ENCODE data around the gene SLC44A1. TPM values are rescaled to one million over a fixed set of nuclear protein-coding genes. Genes with fewer than 3 reads are reported as not detected.

Gene SLC44A1
- polyA plus RNA-seq, 2 of the 4 experiments (the other 2 are of a cell fraction): 19.6 to 27.2 TPM

DNA sequence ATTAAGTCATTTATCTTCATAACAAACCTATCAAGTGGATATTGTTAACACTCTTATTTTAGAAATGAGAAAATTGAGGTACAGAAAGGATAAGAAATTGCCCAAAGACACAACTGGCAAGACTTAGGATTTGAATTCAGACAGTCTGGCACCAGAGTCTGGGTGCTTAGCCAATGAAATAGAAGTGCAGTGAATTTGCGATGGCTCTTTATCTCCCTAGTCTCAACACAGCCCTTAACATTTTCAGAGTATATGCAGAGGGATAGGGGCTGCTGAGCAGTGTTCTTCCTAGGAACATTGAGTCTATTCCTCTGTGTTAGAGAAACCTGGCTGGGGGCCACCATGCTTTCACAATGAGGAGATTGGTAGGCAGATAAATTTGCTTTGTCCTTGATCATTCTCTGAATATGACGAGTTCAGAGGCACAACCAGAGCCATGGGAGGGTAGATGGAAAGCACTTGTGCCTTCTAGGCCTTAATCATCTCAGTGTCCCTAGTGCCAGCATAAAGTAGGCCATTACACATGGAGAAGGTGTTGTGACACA, 197.2 kb downstream of the SLC44A1 start:
- DNase-seq (ENCODE audit: low read depth in 1 of 2, low spot score in 1 of 2): no peak
- TF ChIP-seq NR3C1 (IDR thresholded peaks at IDR 0.05): no peak
- TF ChIP-seq GATA3 (IDR thresholded peaks at IDR 0.05; ENCODE audit: borderline replicate concordance): no peak
- no peak for TF ChIP-seq PHF8 (IDR thresholded peaks at IDR 0.05; ENCODE audit: borderline replicate concordance, low read depth)
- TF ChIP-seq MYC (IDR thresholded peaks at IDR 0.05; ENCODE audit: borderline replicate concordance, low read length): no peak
- no peak for TF ChIP-seq ESRRA (IDR thresholded peaks at IDR 0.05; ENCODE audit: borderline replicate concordance, low read length)
- TF ChIP-seq JUN (IDR thresholded peaks at IDR 0.05): no peak
- no peak for TF ChIP-seq ZSCAN20 (CRISPR knock-in tag; IDR thresholded peaks at IDR 0.05)
- TF ChIP-seq KDM1A (IDR thresholded peaks at IDR 0.05; ENCODE audit: low read depth): no peak
- TF ChIP-seq, protein P1, sequence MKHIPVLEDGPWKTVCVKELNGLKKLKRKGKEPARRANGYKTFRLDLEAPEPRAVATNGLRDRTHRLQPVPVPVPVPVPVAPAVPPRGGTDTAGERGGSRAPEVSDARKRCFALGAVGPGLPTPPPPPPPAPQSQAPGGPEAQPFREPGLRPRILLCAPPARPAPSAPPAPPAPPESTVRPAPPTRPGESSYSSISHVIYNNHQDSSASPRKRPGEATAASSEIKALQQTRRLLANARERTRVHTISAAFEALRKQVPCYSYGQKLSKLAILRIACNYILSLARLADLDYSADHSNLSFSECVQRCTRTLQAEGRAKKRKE (CRISPR knock-in tag; IDR thresholded peaks at IDR 0.05; ENCODE audit: low read depth): no peak
- TF ChIP-seq, protein P2, sequence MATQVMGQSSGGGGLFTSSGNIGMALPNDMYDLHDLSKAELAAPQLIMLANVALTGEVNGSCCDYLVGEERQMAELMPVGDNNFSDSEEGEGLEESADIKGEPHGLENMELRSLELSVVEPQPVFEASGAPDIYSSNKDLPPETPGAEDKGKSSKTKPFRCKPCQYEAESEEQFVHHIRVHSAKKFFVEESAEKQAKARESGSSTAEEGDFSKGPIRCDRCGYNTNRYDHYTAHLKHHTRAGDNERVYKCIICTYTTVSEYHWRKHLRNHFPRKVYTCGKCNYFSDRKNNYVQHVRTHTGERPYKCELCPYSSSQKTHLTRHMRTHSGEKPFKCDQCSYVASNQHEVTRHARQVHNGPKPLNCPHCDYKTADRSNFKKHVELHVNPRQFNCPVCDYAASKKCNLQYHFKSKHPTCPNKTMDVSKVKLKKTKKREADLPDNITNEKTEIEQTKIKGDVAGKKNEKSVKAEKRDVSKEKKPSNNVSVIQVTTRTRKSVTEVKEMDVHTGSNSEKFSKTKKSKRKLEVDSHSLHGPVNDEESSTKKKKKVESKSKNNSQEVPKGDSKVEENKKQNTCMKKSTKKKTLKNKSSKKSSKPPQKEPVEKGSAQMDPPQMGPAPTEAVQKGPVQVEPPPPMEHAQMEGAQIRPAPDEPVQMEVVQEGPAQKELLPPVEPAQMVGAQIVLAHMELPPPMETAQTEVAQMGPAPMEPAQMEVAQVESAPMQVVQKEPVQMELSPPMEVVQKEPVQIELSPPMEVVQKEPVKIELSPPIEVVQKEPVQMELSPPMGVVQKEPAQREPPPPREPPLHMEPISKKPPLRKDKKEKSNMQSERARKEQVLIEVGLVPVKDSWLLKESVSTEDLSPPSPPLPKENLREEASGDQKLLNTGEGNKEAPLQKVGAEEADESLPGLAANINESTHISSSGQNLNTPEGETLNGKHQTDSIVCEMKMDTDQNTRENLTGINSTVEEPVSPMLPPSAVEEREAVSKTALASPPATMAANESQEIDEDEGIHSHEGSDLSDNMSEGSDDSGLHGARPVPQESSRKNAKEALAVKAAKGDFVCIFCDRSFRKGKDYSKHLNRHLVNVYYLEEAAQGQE (IDR thresholded peaks at IDR 0.05): no peak
- TF ChIP-seq, protein P3, sequence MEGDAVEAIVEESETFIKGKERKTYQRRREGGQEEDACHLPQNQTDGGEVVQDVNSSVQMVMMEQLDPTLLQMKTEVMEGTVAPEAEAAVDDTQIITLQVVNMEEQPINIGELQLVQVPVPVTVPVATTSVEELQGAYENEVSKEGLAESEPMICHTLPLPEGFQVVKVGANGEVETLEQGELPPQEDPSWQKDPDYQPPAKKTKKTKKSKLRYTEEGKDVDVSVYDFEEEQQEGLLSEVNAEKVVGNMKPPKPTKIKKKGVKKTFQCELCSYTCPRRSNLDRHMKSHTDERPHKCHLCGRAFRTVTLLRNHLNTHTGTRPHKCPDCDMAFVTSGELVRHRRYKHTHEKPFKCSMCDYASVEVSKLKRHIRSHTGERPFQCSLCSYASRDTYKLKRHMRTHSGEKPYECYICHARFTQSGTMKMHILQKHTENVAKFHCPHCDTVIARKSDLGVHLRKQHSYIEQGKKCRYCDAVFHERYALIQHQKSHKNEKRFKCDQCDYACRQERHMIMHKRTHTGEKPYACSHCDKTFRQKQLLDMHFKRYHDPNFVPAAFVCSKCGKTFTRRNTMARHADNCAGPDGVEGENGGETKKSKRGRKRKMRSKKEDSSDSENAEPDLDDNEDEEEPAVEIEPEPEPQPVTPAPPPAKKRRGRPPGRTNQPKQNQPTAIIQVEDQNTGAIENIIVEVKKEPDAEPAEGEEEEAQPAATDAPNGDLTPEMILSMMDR (IDR thresholded peaks at IDR 0.05): no peak
- TF ChIP-seq, protein P4, sequence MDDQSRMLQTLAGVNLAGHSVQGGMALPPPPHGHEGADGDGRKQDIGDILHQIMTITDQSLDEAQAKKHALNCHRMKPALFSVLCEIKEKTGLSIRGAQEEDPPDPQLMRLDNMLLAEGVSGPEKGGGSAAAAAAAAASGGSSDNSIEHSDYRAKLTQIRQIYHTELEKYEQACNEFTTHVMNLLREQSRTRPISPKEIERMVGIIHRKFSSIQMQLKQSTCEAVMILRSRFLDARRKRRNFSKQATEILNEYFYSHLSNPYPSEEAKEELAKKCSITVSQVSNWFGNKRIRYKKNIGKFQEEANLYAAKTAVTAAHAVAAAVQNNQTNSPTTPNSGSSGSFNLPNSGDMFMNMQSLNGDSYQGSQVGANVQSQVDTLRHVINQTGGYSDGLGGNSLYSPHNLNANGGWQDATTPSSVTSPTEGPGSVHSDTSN (IDR thresholded peaks at IDR 0.05): no peak
- no peak for TF ChIP-seq POLR2A (IDR thresholded peaks at IDR 0.05; ENCODE audit: low read length)
- no peak for FAIRE-seq
- Histone ChIP-seq H3K4me1 (no peaks in the 10 kb centered on the region), H3K27ac (no peak overlapping the region), H3K4me2 (no peak overlapping the region), H3K4me3 (no peak overlapping the region), H3K9me3 (no peaks in the 10 kb centered on the region)
- CTCF ChIA-PET: interaction anchor here (0.7 kb wide), 1 partner anchor 215 kb away, joined by 3 read pairs; no protein-coding TSS in a partner anchor
- ATAC-seq: no peak
- 73% methylated on average over 2 of the region's 2 CpGs for WGBS (ENCODE audit: missing lambda C conversion rate)
- POLR2A ChIA-PET: no interaction called here

DNA sequence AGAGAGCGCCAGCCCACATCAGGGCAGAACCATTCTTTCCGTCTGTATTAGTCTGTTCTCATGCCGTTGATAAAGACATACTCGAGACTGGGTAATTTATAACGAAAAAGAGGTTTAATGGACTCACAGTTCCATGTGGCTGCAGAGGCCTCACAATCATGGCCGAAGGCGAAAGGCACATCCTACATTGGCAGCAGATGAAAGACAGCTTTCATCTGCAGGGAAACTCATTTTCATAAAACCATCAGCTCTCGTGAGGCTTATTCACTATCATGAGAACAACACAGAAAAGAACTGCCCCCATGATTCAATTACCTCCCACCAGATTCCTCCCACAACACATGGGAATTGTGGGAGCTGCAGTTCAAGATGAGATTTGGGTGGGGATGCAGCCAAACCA, 198.7 kb downstream of the SLC44A1 start:
- DNase-seq (ENCODE audit: low read depth in 1 of 2, low spot score in 1 of 2): no peak
- whole genome bisulfite sequencing (ENCODE audit: missing lambda C conversion rate): 84% methylated on average over 8 of the region's 8 CpGs
- no peak for ATAC-seq
- Histone ChIP-seq H3K4me1 (no peaks in the 10 kb centered on the region), H3K4me3 (no peak overlapping the region), H3K27ac (no peak overlapping the region), H3K4me2 (no peak overlapping the region), H3K9me3 (no peaks in the 10 kb centered on the region)
- ChIA-PET CTCF (interaction anchor here (1.1 to 1.5 kb wide), 2 partner anchors 9 to 28 kb away, joined by 3 to 6 read pairs; no protein-coding TSS in a partner anchor), POLR2A (no interaction called here)
- FAIRE-seq: no peak
- no peak for TF ChIP-seq CBX8 (IDR thresholded peaks at IDR 0.05)

DNA sequence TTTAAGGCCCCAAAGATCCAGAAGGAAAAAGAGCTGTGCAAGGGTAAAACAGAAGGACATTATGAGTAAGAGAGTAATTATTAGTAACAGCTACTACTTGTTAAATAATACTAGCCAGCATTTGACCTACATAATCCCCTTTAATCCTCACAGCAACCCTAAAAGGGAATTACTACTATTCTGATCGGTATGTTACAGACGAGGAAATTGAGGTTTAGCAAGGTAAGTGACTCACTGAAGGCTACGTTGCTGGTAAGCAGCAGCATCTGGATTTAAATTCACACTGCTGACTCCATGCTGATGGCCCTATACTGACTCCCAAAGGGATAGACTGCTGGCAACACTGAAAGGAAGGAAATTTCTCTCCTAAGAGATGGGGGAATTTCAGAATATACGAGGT, 199.7 kb downstream of the SLC44A1 start:
- DNase-seq (ENCODE audit: low read depth in 1 of 2, low spot score in 1 of 2): no peak
- ChIA-PET CTCF (interaction anchor here (1.5 kb wide), 1 partner anchor 29 kb away, joined by 6 read pairs; no protein-coding TSS in a partner anchor), POLR2A (no interaction called here)
- Histone ChIP-seq H3K9me3 (no peaks in the 10 kb centered on the region), H3K4me1 (no peaks in the 10 kb centered on the region; the same call in 2 of the 3 replicates), H3K4me3 (no peak overlapping the region), H3K27ac (no peak overlapping the region), H3K4me2 (no peak overlapping the region)
- FAIRE-seq: no peak
- WGBS (ENCODE audit: missing lambda C conversion rate): 69% methylated on average over 4 of the region's 4 CpGs
- no peak for TF ChIP-seq ZFP36 (IDR thresholded peaks at IDR 0.05; ENCODE audit: borderline replicate concordance, partially characterized antibody)
- TF ChIP-seq ZNF302 (CRISPR knock-in tag; IDR thresholded peaks at IDR 0.05): no peak
- TF ChIP-seq, protein P5, sequence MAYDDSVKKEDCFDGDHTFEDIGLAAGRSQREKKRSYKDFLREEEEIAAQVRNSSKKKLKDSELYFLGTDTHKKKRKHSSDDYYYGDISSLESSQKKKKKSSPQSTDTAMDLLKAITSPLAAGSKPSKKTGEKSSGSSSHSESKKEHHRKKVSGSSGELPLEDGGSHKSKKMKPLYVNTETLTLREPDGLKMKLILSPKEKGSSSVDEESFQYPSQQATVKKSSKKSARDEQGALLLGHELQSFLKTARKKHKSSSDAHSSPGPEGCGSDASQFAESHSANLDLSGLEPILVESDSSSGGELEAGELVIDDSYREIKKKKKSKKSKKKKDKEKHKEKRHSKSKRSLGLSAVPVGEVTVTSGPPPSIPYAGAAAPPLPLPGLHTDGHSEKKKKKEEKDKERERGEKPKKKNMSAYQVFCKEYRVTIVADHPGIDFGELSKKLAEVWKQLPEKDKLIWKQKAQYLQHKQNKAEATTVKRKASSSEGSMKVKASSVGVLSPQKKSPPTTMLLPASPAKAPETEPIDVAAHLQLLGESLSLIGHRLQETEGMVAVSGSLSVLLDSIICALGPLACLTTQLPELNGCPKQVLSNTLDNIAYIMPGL (CRISPR knock-in tag; IDR thresholded peaks at IDR 0.05; ENCODE audit: borderline replicate concordance): no peak
- TF ChIP-seq JUNB (IDR thresholded peaks at IDR 0.05): no peak
- no peak for ATAC-seq
